Stimulated activated CD8-positive, alpha-beta memory T cell treated with anti-CD3 and anti-CD28 coated beads, Interleukin-12 subunit alpha, Interleukin-12 subunit beta, amount 100 ng/mL, for 4 hours (primary cell): ENCODE measurements around the gene COG3.

Source experiments
- DNase-seq: peaks from one replicate; pipeline ENCODE4 v3.0.0-alpha.2; 2020; ENCODE audit warnings: low read depth

Gene COG3

DNA sequence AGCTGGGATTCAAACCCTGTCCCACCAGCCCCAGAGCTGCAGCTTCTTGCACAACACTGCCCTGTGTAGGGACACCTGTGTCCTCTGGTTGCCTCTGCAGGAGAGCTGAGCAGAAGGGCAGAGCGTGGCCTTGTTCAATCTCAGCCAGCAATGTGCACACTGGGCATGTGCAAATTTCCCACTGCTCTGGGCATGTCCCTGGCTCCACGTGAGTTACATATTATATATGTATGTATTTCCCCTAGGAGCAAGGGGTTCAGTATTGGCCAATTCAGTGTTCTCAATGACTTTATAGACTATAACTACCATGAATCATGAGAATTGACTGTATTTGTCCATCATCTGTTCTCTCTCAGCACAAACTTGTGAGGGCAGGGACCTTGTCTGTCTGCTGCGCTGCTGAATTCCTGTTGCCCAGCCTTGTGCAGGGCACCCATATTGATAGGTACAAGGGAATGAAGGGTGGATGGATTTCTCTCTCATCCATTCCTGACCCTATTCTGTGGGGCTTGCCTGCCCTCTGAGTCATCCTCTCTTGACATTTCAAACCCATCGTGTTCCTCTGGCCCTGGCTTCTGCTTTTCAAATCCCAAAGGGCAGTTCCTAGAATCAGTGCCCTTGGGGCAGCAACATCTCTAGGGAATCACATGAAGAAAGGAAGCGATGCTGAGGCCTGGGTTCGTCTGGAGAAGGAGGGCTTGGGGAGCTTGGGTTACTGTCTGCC lies 81.1 kb downstream of the COG3 start:
- no peak for DNase-seq

DNA sequence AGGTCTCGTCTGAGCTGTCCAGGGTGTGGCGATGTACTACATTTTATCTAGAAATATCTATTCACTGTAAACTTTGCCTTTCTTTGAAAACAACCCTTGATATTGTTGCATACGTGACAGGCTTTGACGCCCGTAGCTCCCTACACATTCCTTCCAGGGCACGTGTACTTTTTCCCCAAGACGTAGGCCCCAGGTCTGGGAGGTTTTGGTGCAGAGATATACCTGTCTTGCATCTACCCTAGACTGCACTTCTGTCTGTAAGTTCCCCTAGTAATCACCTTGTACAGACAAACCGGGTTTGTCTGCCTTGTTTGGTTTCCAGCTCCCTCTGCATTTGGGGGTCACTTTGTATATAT lies 81.6 kb downstream of the COG3 start:
- no peak for DNase-seq

GRCh38 chr13:45548281-45548680 lies 83.5 kb downstream of the COG3 start:
- DNase-seq = no peak

GRCh38 chr13:45554604-45555109 lies 89.9 kb downstream of the COG3 start:
- DNase-seq = no peak

DNA sequence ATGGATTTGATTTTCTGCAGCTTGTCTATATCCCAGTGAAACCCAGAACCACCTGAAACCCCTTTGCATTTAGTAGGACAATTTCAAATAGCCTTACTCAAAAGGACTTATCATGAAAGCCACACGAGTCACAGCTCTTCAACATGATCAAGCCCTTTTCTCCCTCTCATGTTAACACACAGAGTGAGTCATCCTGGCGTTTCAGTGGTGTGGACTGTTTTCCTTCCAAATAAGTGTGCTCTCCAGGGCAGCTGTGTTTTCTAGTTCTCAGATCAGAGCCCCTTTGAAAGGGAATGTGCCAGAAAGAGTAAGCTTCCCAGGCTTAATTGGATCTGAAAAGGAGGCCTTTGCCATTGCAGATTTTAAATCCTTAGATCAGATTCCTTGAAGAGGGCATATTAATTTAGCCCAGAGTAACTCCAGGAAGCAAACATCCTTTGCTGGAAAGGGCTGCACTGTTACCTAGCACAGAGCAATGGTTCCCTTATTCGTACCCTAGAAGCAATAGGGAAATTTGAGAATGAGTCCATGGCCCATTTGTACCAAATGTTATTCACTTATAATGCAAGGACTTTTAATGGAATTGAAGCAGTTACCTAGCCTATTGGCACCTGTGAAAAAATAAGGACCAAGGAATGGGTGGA lies 99.5 kb downstream of the COG3 start:
- no peak for DNase-seq

- DNase-seq = no peak
These were observed 100.6 kb downstream of the COG3 start for GRCh38 chr13:45565331-45565730.

DNA sequence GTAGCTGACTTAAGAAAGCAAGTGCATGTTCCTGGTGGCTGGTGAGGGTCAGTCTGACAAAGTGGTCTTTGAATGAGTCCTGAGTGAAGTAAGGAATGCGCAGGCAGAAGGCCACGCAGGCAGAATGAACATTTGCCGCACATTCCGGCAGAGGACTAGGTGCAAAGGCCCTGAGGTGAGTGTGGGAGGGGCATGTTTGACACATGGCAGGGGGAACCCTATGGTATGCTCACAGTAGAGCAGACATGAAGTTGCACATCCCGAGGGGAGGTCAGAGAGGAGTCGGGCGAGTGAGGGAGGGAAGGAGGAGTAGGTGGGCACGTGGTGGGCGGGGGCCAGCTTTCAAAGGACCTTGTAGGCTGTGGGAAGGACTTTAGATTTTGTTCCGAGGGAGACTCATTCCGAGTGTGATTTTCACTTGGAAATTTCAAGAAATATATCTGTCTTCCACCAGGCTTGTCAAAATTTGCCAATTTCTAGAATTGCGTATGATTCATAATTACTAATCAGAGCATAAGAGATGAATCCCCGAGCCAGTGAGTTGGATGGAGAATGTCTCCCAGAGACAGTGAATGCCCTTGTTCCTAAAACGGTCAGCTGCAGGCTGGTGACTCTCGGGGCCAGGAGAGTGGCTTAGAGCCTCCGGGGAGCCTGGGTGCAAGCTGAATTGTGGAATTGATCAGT lies 110.5 kb downstream of the COG3 start:
- DNase-seq = no peak

DNA sequence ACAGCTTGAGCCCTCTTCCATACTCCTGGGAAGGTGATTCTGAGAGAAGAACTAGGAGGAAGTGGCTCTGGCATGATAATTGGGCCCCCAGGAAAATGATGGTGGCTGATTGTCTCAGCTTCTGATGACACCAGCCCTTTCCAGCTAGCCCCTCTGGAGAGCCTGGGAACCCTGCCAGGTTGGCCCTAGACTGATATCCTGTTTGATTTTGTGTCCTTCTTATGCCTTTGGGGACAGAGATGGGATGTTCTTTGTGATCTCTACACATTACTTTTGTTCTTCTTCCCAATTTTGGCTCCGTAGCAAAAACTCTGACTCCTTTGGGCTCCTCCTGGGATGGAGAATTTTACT lies 111.1 kb downstream of the COG3 start:
- DNase-seq = no peak

- no peak for DNase-seq
These were observed 111.7 kb downstream of the COG3 start for GRCh38 chr13:45576466-45576865.

DNA sequence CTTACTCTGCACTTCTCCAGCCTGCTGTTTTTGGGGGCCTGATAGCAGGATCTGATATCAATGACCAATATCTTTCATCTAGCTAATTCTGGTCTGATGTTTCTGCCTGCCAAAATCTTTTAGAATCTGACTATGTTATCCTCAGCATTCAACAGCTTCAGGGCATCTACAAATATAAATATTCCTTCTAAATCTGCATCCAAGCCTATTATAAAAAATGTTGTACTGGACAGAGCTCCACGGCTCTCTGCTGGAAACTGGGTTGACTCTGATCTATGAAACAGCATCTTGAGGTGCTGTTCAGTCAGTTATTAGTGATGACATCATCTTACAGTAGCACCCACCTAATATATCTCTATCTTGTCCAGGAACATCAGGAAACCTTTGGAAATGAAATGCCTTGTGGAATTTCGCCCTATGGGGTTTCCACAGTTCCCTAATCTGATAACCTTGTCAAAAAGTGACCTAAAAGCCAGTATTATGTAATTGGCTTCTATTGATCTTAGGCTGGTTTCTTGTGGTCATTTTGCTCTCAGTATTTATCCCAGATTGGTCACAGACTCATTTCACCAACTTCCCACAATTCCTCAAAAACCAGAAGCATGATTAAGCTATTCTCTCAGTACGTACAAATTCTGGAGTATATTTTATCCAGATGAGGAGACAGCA lies 117.8 kb downstream of the COG3 start:
- no peak for DNase-seq

GRCh38 chr13:45584816-45585215 lies 120.1 kb downstream of the COG3 start:
- no peak for DNase-seq
